ENCODE results near the gene CACUL1.

CACUL1 gene

DNA sequence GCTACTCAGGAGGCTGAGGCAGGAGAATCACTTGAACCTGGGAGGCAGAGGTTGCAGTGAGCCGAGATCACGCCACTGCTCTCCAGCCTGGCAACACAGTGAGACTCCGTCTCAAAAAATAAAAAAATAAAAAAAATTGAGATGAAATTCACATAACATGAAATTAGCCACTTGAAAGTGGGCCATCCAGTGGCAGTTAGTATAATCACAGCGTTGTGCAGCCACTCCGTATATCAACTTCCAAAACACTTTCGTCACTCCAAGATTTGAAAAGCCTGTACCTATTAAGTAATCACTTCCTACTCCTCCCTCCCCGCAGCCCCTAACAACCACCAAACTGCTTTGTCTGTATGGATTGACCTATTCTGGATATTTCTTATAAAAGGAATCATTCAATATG is 20.7 kb upstream of the CACUL1 start:
- no peak for DNase-seq (ENCODE audit: low read depth, low spot score)
- H3K9me3 ChIP-seq (ENCODE audit: low read depth, low read length) = no peaks in the 10 kb centered on the region
- no peak overlapping the region for H3K27ac ChIP-seq
- no peak overlapping the region for H3K9ac ChIP-seq (ENCODE audit: insufficient read length)
- no peaks in the 10 kb centered on the region for H3K36me3 ChIP-seq (ENCODE audit: insufficient read depth, low read length)
- H3K4me3 ChIP-seq = no peak overlapping the region
- TF ChIP-seq POLR2AphosphoS5 (IDR thresholded peaks at IDR 0.05; ENCODE audit: borderline replicate concordance, low read depth, low read length) (no peak), FOXP2 (optimal IDR thresholded peaks at IDR 0.05; ENCODE audit: control extremely low read depth, extremely low read length, insufficient read depth) (no peak), EZH2 (IDR thresholded peaks at IDR 0.05) (no peak)

- no peaks in the 10 kb centered on the region for H3K9me3 ChIP-seq (ENCODE audit: low read depth, low read length)
- H3K9ac ChIP-seq (ENCODE audit: insufficient read length) = no peak overlapping the region
- no peak for DNase-seq (ENCODE audit: low read depth, low spot score)
- no peak overlapping the region for H3K4me3 ChIP-seq
- TF ChIP-seq EZH2 (IDR thresholded peaks at IDR 0.05) = no peak
- no peak for TF ChIP-seq POLR2AphosphoS5 (IDR thresholded peaks at IDR 0.05; ENCODE audit: borderline replicate concordance, low read depth, low read length)
- no peak for TF ChIP-seq FOXP2 (optimal IDR thresholded peaks at IDR 0.05; ENCODE audit: control extremely low read depth, extremely low read length, insufficient read depth)
- H3K36me3 ChIP-seq (ENCODE audit: insufficient read depth, low read length) = no peaks in the 10 kb centered on the region
- no peak overlapping the region for H3K27ac ChIP-seq
Measured at GRCh38 chr10:118773041-118773440, 18.3 kb upstream of the CACUL1 start.

GRCh38 chr10:118771976-118772375 is 17.2 kb upstream of the CACUL1 start:
- TF ChIP-seq POLR2AphosphoS5 (IDR thresholded peaks at IDR 0.05; ENCODE audit: borderline replicate concordance, low read depth, low read length) (no peak), FOXP2 (optimal IDR thresholded peaks at IDR 0.05; ENCODE audit: control extremely low read depth, extremely low read length, insufficient read depth) (no peak), EZH2 (IDR thresholded peaks at IDR 0.05) (no peak)
- Histone ChIP-seq H3K4me3 (no peak overlapping the region), H3K27ac (no peak overlapping the region), H3K9ac (ENCODE audit: insufficient read length) (no peak overlapping the region), H3K9me3 (ENCODE audit: low read depth, low read length) (no peaks in the 10 kb centered on the region), H3K36me3 (ENCODE audit: insufficient read depth, low read length) (no peaks in the 10 kb centered on the region)
- DNase-seq (ENCODE audit: low read depth, low spot score) = no peak

GRCh38 chr10:118769898-118770600 is 15.3 kb upstream of the CACUL1 start:
- H3K36me3 ChIP-seq (ENCODE audit: insufficient read depth, low read length) = no peaks in the 10 kb centered on the region
- no peak for DNase-seq (ENCODE audit: low read depth, low spot score)
- H3K4me3 ChIP-seq = no peak overlapping the region
- H3K27ac ChIP-seq = no peak overlapping the region
- H3K9me3 ChIP-seq (ENCODE audit: low read depth, low read length) = no peaks in the 10 kb centered on the region
- TF ChIP-seq POLR2AphosphoS5 (IDR thresholded peaks at IDR 0.05; ENCODE audit: borderline replicate concordance, low read depth, low read length) = no peak
- TF ChIP-seq EZH2 (IDR thresholded peaks at IDR 0.05) = no peak
- no peak for TF ChIP-seq FOXP2 (optimal IDR thresholded peaks at IDR 0.05; ENCODE audit: control extremely low read depth, extremely low read length, insufficient read depth)
- H3K9ac ChIP-seq (ENCODE audit: insufficient read length) = no peak overlapping the region

- H3K27ac ChIP-seq = no peak overlapping the region
Measured at GRCh38 chr10:118768041-118768919, 13.5 kb upstream of the CACUL1 start.

GRCh38 chr10:118767297-118768040 is 12.7 kb upstream of the CACUL1 start:
- Histone ChIP-seq H3K36me3 (ENCODE audit: insufficient read depth, low read length) (no peaks in the 10 kb centered on the region), H3K9me3 (ENCODE audit: low read depth, low read length) (no peaks in the 10 kb centered on the region), H3K9ac (ENCODE audit: insufficient read length) (no peak overlapping the region), H3K4me3 (no peak overlapping the region), H3K27ac (no peak overlapping the region)
- TF ChIP-seq FOXP2 (optimal IDR thresholded peaks at IDR 0.05; ENCODE audit: control extremely low read depth, extremely low read length, insufficient read depth) (no peak), POLR2AphosphoS5 (IDR thresholded peaks at IDR 0.05; ENCODE audit: borderline replicate concordance, low read depth, low read length) (no peak)
- DNase-seq (ENCODE audit: low read depth, low spot score) = no peak

More at GRCh38 chr10:118768041-118768919, 13.5 kb upstream of the CACUL1 start:
- Histone ChIP-seq H3K4me3 (no peak overlapping the region), H3K36me3 (ENCODE audit: insufficient read depth, low read length) (no peaks in the 10 kb centered on the region), H3K9ac (ENCODE audit: insufficient read length) (no peak overlapping the region), H3K9me3 (ENCODE audit: low read depth, low read length) (no peaks in the 10 kb centered on the region)
- no peak for TF ChIP-seq FOXP2 (optimal IDR thresholded peaks at IDR 0.05; ENCODE audit: control extremely low read depth, extremely low read length, insufficient read depth)
- no peak for TF ChIP-seq EZH2 (IDR thresholded peaks at IDR 0.05)
- no peak for TF ChIP-seq POLR2AphosphoS5 (IDR thresholded peaks at IDR 0.05; ENCODE audit: borderline replicate concordance, low read depth, low read length)
- no peak for DNase-seq (ENCODE audit: low read depth, low spot score)

DNA sequence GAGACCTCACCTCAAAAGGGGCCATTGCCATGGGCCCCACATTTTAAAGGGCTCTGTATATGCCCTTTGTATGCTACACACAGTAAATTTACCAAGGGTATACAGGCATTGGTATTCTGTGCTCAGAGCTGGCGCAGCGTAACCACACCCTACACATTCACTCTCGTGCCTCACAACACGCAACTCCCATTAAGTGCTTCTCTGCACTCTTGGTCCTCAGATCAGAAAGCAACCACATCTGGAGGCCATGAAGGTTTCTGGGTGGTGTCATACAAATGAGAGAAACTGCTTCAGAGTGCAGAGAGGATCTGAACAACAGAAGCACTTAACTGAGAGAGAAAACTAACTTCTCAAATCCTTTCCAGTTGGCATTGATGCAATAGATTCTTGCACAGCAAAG is 9.4 kb upstream of the CACUL1 start:
- Histone ChIP-seq H3K36me3 (ENCODE audit: insufficient read depth, low read length) (no peaks in the 10 kb centered on the region), H3K4me3 (no peak overlapping the region), H3K9ac (ENCODE audit: insufficient read length) (no peak overlapping the region), H3K9me3 (ENCODE audit: low read depth, low read length) (no peaks in the 10 kb centered on the region), H3K27ac (no peak overlapping the region)
- TF ChIP-seq POLR2AphosphoS5 (IDR thresholded peaks at IDR 0.05; ENCODE audit: borderline replicate concordance, low read depth, low read length) = no peak
- no peak for TF ChIP-seq EZH2 (IDR thresholded peaks at IDR 0.05)
- TF ChIP-seq FOXP2 (optimal IDR thresholded peaks at IDR 0.05; ENCODE audit: control extremely low read depth, extremely low read length, insufficient read depth) = no peak
- no peak for DNase-seq (ENCODE audit: low read depth, low spot score)

All from SK-N-MC (cell line).